ENCODE measurements around the gene SYNPO2.
"Not testable (repeated sequence)": the region's sequence is repeated elsewhere in the genome, so short reads cannot be mapped to it uniquely, and the experiment has no call there.

SYNPO2 gene

GRCh38 chr4:118888666-118889311 is at the start of gene SYNPO2:
Gene SYNPO2, plus strand, starts transcription at chr4:118888854. Its CDS starts 183 bp downstream, at chr4:118889037.
- no peak for DNase-seq (ENCODE audit: low read depth in 2 of 2)

GRCh38 chr4:118839221-118839927 is 49.3 kb upstream of the SYNPO2 start:
- DNase-seq (ENCODE audit: low read depth in 2 of 2) = no peak

GRCh38 chr4:118842055-118842454 is 46.6 kb upstream of the SYNPO2 start:
- DNase-seq (ENCODE audit: low read depth in 2 of 2) = no peak

GRCh38 chr4:118843237-118843636 is 45.4 kb upstream of the SYNPO2 start:
- no peak for DNase-seq (ENCODE audit: low read depth in 2 of 2)

- DNase-seq (ENCODE audit: low read depth in 2 of 2) = no peak
Measured at GRCh38 chr4:118845552-118846050, 43.1 kb upstream of the SYNPO2 start.

- no peak for DNase-seq (ENCODE audit: low read depth in 2 of 2)
Measured at GRCh38 chr4:118846979-118847378, 41.7 kb upstream of the SYNPO2 start.

- DNase-seq (ENCODE audit: low read depth in 2 of 2) = no peak
Measured at GRCh38 chr4:118848242-118848641, 40.4 kb upstream of the SYNPO2 start.

GRCh38 chr4:118848901-118849300 is 39.8 kb upstream of the SYNPO2 start:
- no peak for DNase-seq (ENCODE audit: low read depth in 2 of 2)

- no peak for DNase-seq (ENCODE audit: low read depth in 2 of 2)
Measured at GRCh38 chr4:118849867-118850487, 38.7 kb upstream of the SYNPO2 start.

GRCh38 chr4:118850488-118851173 is 38.0 kb upstream of the SYNPO2 start:
- no peak for DNase-seq (ENCODE audit: low read depth in 2 of 2)

- DNase-seq (ENCODE audit: low read depth in 2 of 2) = no peak
Measured at GRCh38 chr4:118857760-118858159, 30.9 kb upstream of the SYNPO2 start.

GRCh38 chr4:118858779-118859178 is 29.9 kb upstream of the SYNPO2 start:
- DNase-seq (ENCODE audit: low read depth in 2 of 2) = no peak

- no peak for DNase-seq (ENCODE audit: low read depth in 2 of 2)
Measured at GRCh38 chr4:118865091-118865708, 23.5 kb upstream of the SYNPO2 start.

- no peak for DNase-seq (ENCODE audit: low read depth in 2 of 2)
Measured at GRCh38 chr4:118866442-118866841, 22.2 kb upstream of the SYNPO2 start.

- DNase-seq (ENCODE audit: low read depth in 2 of 2) = no peak
Measured at GRCh38 chr4:118867311-118868067, 21.2 kb upstream of the SYNPO2 start.

GRCh38 chr4:118869808-118870342 is 18.8 kb upstream of the SYNPO2 start:
- DNase-seq (ENCODE audit: low read depth in 2 of 2) = no peak

- DNase-seq (ENCODE audit: low read depth in 2 of 2) = no peak
Measured at GRCh38 chr4:118872181-118872580, 16.5 kb upstream of the SYNPO2 start.

GRCh38 chr4:118877797-118878196 is 10.9 kb upstream of the SYNPO2 start:
- DNase-seq (ENCODE audit: low read depth in 2 of 2) = no peak

GRCh38 chr4:118878507-118878906 is 10.1 kb upstream of the SYNPO2 start:
- DNase-seq (ENCODE audit: low read depth in 2 of 2) = not testable (repeated sequence)

- DNase-seq (ENCODE audit: low read depth in 2 of 2) = no peak
Measured at GRCh38 chr4:118879409-118879808, 9.2 kb upstream of the SYNPO2 start.
